Spleen (tissue), 7 donors: ENCODE measurements around the gene NARF.

ENCODE experiments used
- POLR2A ChIP-seq, 3 donors: fragments of 450-650 bp; IDR thresholded peaks; one replicate each; pipeline ENCODE4 v1.5.1; 2017; ENCODE audit warnings: antibody characterized with exemption in 3 of 3, mild to moderate bottlenecking in 1 of 3
- TF ChIP-seq, protein P1 (sequence below), 11 experiments: fragments of 200-600 bp in 7 of 11; fragments of 450-650 bp in 4 of 11; sonication (generic) in 4 of 11; IDR thresholded peaks in 8 of 11; conservative IDR thresholded peaks in 3 of 11; 1 replicate in 7 of 11; 2 replicates in 4 of 11; pipeline versions ENCODE4 v1.4.0 to v1.8.0; 2016 to 2021; ENCODE audit warnings: antibody characterized with exemption in 11 of 11, inconsistent platforms in 4 of 11, mild to moderate bottlenecking in 1 of 11
- donor health status: DM: no; HTN: no; CAD: no; lungs with moderate emphysema.
- donor health status: DM: no; HTN: no; CAD: no.
- donor health status: DM: no; HTN: no; CAD: no.

DNA sequence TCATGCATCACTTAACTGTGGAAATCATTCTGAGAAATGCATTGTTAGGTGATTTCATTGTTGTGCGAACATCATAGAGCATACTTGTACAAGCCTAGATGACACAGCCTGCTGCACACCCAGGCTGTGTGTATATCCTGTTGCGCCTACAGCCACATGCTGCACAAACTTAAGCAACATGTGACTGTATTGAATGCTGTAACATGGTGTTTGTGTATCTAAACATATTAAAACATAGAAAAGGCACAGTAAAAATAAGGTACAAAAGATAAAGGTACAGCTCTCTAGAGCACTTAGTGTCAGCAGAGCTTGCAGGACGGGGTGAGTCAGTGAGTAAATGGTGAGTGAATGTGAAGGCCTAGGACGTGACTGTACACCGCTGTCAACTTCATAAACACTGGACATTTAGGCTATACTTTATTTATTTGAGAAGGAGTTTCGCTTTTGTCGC lies 72.9 kb downstream of the NARF start:
- TF ChIP-seq POLR2A (IDR thresholded peaks at IDR 0.05) = no peak
- TF ChIP-seq, protein P1, sequence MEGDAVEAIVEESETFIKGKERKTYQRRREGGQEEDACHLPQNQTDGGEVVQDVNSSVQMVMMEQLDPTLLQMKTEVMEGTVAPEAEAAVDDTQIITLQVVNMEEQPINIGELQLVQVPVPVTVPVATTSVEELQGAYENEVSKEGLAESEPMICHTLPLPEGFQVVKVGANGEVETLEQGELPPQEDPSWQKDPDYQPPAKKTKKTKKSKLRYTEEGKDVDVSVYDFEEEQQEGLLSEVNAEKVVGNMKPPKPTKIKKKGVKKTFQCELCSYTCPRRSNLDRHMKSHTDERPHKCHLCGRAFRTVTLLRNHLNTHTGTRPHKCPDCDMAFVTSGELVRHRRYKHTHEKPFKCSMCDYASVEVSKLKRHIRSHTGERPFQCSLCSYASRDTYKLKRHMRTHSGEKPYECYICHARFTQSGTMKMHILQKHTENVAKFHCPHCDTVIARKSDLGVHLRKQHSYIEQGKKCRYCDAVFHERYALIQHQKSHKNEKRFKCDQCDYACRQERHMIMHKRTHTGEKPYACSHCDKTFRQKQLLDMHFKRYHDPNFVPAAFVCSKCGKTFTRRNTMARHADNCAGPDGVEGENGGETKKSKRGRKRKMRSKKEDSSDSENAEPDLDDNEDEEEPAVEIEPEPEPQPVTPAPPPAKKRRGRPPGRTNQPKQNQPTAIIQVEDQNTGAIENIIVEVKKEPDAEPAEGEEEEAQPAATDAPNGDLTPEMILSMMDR (IDR thresholded peaks at IDR 0.05 in 8 of 11, conservative IDR thresholded peaks at IDR 0.05 in 3 of 11) = no peak
